Urinary bladder (tissue), 4 donors: ENCODE data around the gene TBPL1. TPM values are rescaled to one million over a fixed set of nuclear protein-coding genes. Genes with fewer than 3 reads are reported as not detected.
A peak's percentile ranks its signal among the peaks of the same experiment; 100 is the strongest.

Experiments used
- DNase-seq: peaks from one replicate; pipeline ENCODE4 v3.0.0-alpha.2; 2015; ENCODE audit errors: extremely low spot score
- H3K27ac ChIP-seq: one replicate; pipeline ENCODE4 v1.5.1; 2013; ENCODE audit warnings: low read depth, mild to moderate bottlenecking, moderate library complexity
- H3K36me3 ChIP-seq: one replicate; pipeline ENCODE4 v1.6.1; 2013; ENCODE audit warnings: mild to moderate bottlenecking, moderate library complexity; ENCODE audit not compliant: insufficient read depth
- H3K4me1 ChIP-seq: one replicate; pipeline ENCODE4 v1.6.1; 2013; ENCODE audit warnings: mild to moderate bottlenecking, moderate library complexity; ENCODE audit not compliant: insufficient read depth
- H3K4me3 ChIP-seq: one replicate; pipeline ENCODE4 v1.5.1; 2013; ENCODE audit warnings: low read depth, low read length
- WGBS: extraction: QIAGEN DNeasy Blood & Tissue Kit; methylation state at CpG from one replicate; pipeline ENCODE4 v1.1.7; 2013; 5-methylcytosine and 5-hydroxymethylcytosine counted together
- polyA plus RNA-seq: library from polyadenylated mRNA; stranded (reverse); fragments of 200-250 nt; gene quantifications from one replicate; pipeline ENCODE4 v1.2.3, GENCODE V29; 2013
- total RNA-seq: library from RNA; depleted of rRNA; stranded (reverse); fragments of >200 nt; gene quantifications from one replicate; pipeline ENCODE4 v1.2.3, GENCODE V29; 2014
- donor health status: healthy with polysubstance abuse.
- donor health status: healthy.

The TBPL1 gene
- total and polyA plus RNA-seq, 2 donors, result 30.4 to 39.7 TPM

GRCh38 chr6:133939778-133940667, 13.0 kb upstream of the TBPL1 start:
- Histone ChIP-seq H3K4me3 (no peak overlapping the region), H3K36me3 (no peaks in the 10 kb centered on the region), H3K4me1 (no peaks in the 10 kb centered on the region), H3K27ac (peak overlapping the region; percentile 10)
- DNase-seq, result no peak
- 73% methylated on average over 8 of the region's 8 CpGs for WGBS

- Histone ChIP-seq H3K27ac (no peak overlapping the region), H3K4me1 (no peaks in the 10 kb centered on the region), H3K36me3 (no peaks in the 10 kb centered on the region), H3K4me3 (no peak overlapping the region)
- no peak for DNase-seq
- WGBS, result 72% methylated on average over 3 of the region's 3 CpGs
Observed at GRCh38 chr6:133945158-133945557, 7.9 kb upstream of the TBPL1 start.

- Histone ChIP-seq H3K4me3 (no peak overlapping the region), H3K36me3 (no peaks in the 10 kb centered on the region), H3K27ac (no peak overlapping the region), H3K4me1 (peaks cover 2% of the 10 kb centered on the region)
- DNase-seq, result no peak
- 86% methylated on average over 1 of the region's 1 CpG for WGBS
Observed at GRCh38 chr6:133947302-133947900, 5.6 kb upstream of the TBPL1 start.

GRCh38 chr6:133948472-133948871, 4.6 kb upstream of the TBPL1 start:
- DNase-seq, result no peak
- Histone ChIP-seq H3K27ac (no peak overlapping the region), H3K36me3 (no peaks in the 10 kb centered on the region), H3K4me3 (no peak overlapping the region), H3K4me1 (peaks cover 2% of the 10 kb centered on the region)
- WGBS, result 88% methylated on average over 2 of the region's 2 CpGs

- Histone ChIP-seq H3K4me1 (peaks cover 2% of the 10 kb centered on the region), H3K36me3 (no peaks in the 10 kb centered on the region), H3K4me3 (peak overlapping the region; percentile 94), H3K27ac (no peak overlapping the region)
- WGBS, result 76% methylated on average over 4 of the region's 4 CpGs
- DNase-seq, result no peak
Observed at GRCh38 chr6:133951227-133951626, 1.8 kb upstream of the TBPL1 start.

- under 1% methylated on average over 65 of the region's 65 CpGs for WGBS
- peak overlapping the region; percentile 94 for H3K4me3 ChIP-seq
- H3K4me1 ChIP-seq, result peaks cover 2% of the 10 kb centered on the region
- H3K27ac ChIP-seq, result peak overlapping the region; percentile 94
- DNase-seq, result peak; percentile 54
- H3K36me3 ChIP-seq, result no peaks in the 10 kb centered on the region
Observed at GRCh38 chr6:133951881-133952814, 876 bp upstream of the TBPL1 start.

GRCh38 chr6:133953634-133954415, 801 bp downstream of the TBPL1 start:
- Histone ChIP-seq H3K4me1 (peaks cover 2% of the 10 kb centered on the region), H3K4me3 (peak overlapping the region; percentile 94), H3K27ac (peak overlapping the region; percentile 35), H3K36me3 (no peaks in the 10 kb centered on the region)
- 8% methylated on average over 23 of the region's 23 CpGs for WGBS
- no peak for DNase-seq

- Histone ChIP-seq H3K36me3 (no peaks in the 10 kb centered on the region), H3K4me3 (no peak overlapping the region), H3K27ac (no peak overlapping the region), H3K4me1 (peaks cover 2% of the 10 kb centered on the region)
- no peak for DNase-seq
- 81% methylated on average over 7 of the region's 7 CpGs for WGBS
Observed at GRCh38 chr6:133954657-133955576, 1.9 kb downstream of the TBPL1 start.

GRCh38 chr6:133955582-133956415, 2.8 kb downstream of the TBPL1 start:
- WGBS, result 83% methylated on average over 5 of the region's 5 CpGs
- Histone ChIP-seq H3K4me3 (no peak overlapping the region), H3K4me1 (peaks cover 2% of the 10 kb centered on the region), H3K36me3 (no peaks in the 10 kb centered on the region), H3K27ac (no peak overlapping the region)
- no peak for DNase-seq

GRCh38 chr6:133956416-133957049, 3.5 kb downstream of the TBPL1 start:
- Histone ChIP-seq H3K4me3 (no peak overlapping the region), H3K36me3 (no peaks in the 10 kb centered on the region), H3K4me1 (no peaks in the 10 kb centered on the region), H3K27ac (no peak overlapping the region)
- WGBS, result 87% methylated on average over 3 of the region's 3 CpGs
- no peak for DNase-seq

- H3K27ac ChIP-seq, result no peak overlapping the region
- H3K36me3 ChIP-seq, result no peaks in the 10 kb centered on the region
- no peaks in the 10 kb centered on the region for H3K4me1 ChIP-seq
- 93% methylated on average over 4 of the region's 4 CpGs for WGBS
- DNase-seq, result no peak
- H3K4me3 ChIP-seq, result no peak overlapping the region
Observed at GRCh38 chr6:133957227-133957626, 4.2 kb downstream of the TBPL1 start.
